OCI-LY7 (cell line): ENCODE data around the gene PIBF1. TPM values are rescaled to one million over a fixed set of nuclear protein-coding genes. Genes with fewer than 3 reads are reported as not detected.

Experiments used
- BruUV-seq: library from RNA; stranded (reverse); fragments of 400-500 nt; replicated peaks from 2 replicates; lab custom pipeline; 2021; lab: Mats Ljungman, UMichigan
- CTCF ChIA-PET: fragments of 300-600 bp; sonication (Branson Sonifier 250); formaldehyde crosslinking; loops from one replicate; lab custom pipeline; 2022; ENCODE audit warnings: antibody characterized with exemption; ENCODE audit not compliant: unreplicated experiment; lab: Charles Lee
- POLR2A ChIA-PET: fragments of 300-600 bp; sonication (Branson Sonifier 250); formaldehyde crosslinking; loops from one replicate; lab custom pipeline; 2022; ENCODE audit warnings: antibody characterized with exemption; lab: Charles Lee
- DNase-seq: peaks from one replicate; pipeline ENCODE4 v3.0.0-alpha.2; 2015; ENCODE audit warnings: low spot score
- H2AFZ ChIP-seq: fragments of 200-600 bp; sonication (generic), shearing (Covaris generic); 2 replicates; pipeline ENCODE4 v1.6.1; 2014; ENCODE audit warnings: mild to moderate bottlenecking, antibody characterized with exemption, low read length, moderate library complexity
- H3K27ac ChIP-seq: fragments of 200-600 bp; sonication (generic); 2 replicates; pipeline ENCODE4 v1.5.1; 2014; ENCODE audit warnings: mixed run types, low read depth, mild to moderate bottlenecking, moderate library complexity, low read length, inconsistent platforms; ENCODE audit not compliant: poor library complexity, severe bottlenecking
- H3K36me3 ChIP-seq: fragments of 200-600 bp; sonication (generic); 2 replicates; pipeline ENCODE4 v1.6.1; 2014; ENCODE audit warnings: mild to moderate bottlenecking, antibody characterized with exemption, low read length, moderate library complexity, mixed read lengths; ENCODE audit not compliant: insufficient read depth
- H3K4me1 ChIP-seq: fragments of 200-600 bp; sonication (generic); 2 replicates; pipeline ENCODE4 v1.5.1; 2014; ENCODE audit warnings: mild to moderate bottlenecking, low read length; ENCODE audit not compliant: insufficient read depth, poor library complexity, severe bottlenecking
- H3K4me2 ChIP-seq: fragments of 200-600 bp; sonication (generic); 2 replicates; pipeline ENCODE4 v1.6.1; 2014; ENCODE audit warnings: mild to moderate bottlenecking, low read length
- H3K4me3 ChIP-seq: fragments of 200-600 bp; sonication (generic); 2 replicates; pipeline ENCODE4 v1.5.1; 2014; ENCODE audit warnings: mild to moderate bottlenecking, low read depth, low read length; ENCODE audit not compliant: poor library complexity, severe bottlenecking
- H3K79me2 ChIP-seq: fragments of 200-600 bp; sonication (generic); 2 replicates; pipeline ENCODE4 v1.6.1; 2016; ENCODE audit warnings: low read depth, mild to moderate bottlenecking, low read length, moderate library complexity, mixed read lengths; ENCODE audit not compliant: insufficient read depth
- H3K9me2 ChIP-seq: fragments of 200-600 bp; sonication (generic); 2 replicates; pipeline ENCODE4 v1.6.1; 2016; ENCODE audit warnings: mild to moderate bottlenecking, low read length, mixed read lengths; ENCODE audit not compliant: insufficient read depth
- H3K9me3 ChIP-seq: fragments of 200-600 bp; sonication (generic); 2 replicates; pipeline ENCODE4 v1.6.1; 2014; ENCODE audit warnings: mild to moderate bottlenecking, mixed run types, low read length, mixed read lengths
- H4K20me1 ChIP-seq: fragments of 200-600 bp; sonication (generic); 2 replicates; pipeline ENCODE4 v1.6.1; 2014; ENCODE audit warnings: mild to moderate bottlenecking, antibody characterized with exemption, low read length, moderate library complexity, mixed read lengths; ENCODE audit not compliant: insufficient read depth
- CTCF ChIP-seq: fragments of 200-600 bp; sonication (generic); conservative IDR thresholded peaks from 2 replicates; pipeline ENCODE4 v1.5.1; 2014; ENCODE audit warnings: mild to moderate bottlenecking, antibody characterized with exemption, low read length, moderate library complexity, mixed read lengths
- EZH2phosphoT487 ChIP-seq: fragments of 200-600 bp; sonication (generic); IDR thresholded peaks from 2 replicates; pipeline ENCODE4 v1.6.1; 2018; ENCODE audit warnings: low read depth, borderline replicate concordance, mild to moderate bottlenecking, mixed run types, antibody characterized with exemption, low read length, moderate library complexity, mixed read lengths
- intact Hi-C: fragments of 100-400 bp; cut with micrococcal nuclease; formaldehyde crosslinking; loops from one replicate; pipeline ENCODE4 v1.10.0; 2022; ENCODE audit not compliant: unreplicated experiment
- total RNA-seq, 2 experiments: library from RNA; depleted of rRNA in 1 of 2; stranded (reverse); fragments of >200 nt in 1 of 2; shearing (Covaris generic) in 1 of 2; gene quantifications; 2 replicates each; pipeline ENCODE4 v1.2.3, GENCODE V29; 2014 to 2022

Gene PIBF1
- total RNA-seq, 2 experiments from 2014 or later, result 23.2 to 33.7 TPM

DNA sequence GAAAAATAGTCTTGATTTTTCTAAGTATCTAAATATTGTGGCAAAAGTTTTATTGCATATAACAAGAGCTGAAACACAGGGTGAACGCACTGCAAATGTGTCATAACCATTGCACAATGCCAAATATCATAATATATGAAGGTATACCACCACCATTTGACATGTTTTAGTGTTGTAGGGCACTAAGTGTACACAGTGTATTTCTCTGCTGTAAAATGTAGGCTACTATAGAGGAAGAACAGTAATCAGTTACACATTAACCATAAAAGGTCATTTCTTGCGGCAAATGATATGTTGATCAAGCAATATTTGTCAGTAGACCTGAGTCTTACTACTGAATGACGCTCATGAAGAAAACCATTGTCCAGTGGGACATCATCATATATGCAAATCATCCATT lies 258.6 kb downstream of the PIBF1 start:
- Histone ChIP-seq H3K36me3 (no peaks in the 10 kb centered on the region), H2AFZ (no peak overlapping the region), H3K27ac (no peak overlapping the region), H4K20me1 (no peaks in the 10 kb centered on the region), H3K9me2 (no peaks in the 10 kb centered on the region), H3K4me1 (no peaks in the 10 kb centered on the region), H3K79me2 (no peaks in the 10 kb centered on the region), H3K4me3 (no peak overlapping the region), H3K4me2 (no peak overlapping the region), H3K9me3 (no peaks in the 10 kb centered on the region)
- no TSS peak for BruUV-seq
- POLR2A ChIA-PET, result interaction anchor here (0.6 kb wide), 2 partner anchors 42 to 614 kb away, joined by 3 to 4 read pairs; no protein-coding TSS in a partner anchor
- TF ChIP-seq CTCF (no peak), EZH2phosphoT487 (no peak)
- CTCF ChIA-PET, result no interaction called here
- DNase-seq, result no peak
- intact Hi-C loops, result no loop called here

- no peaks in the 10 kb centered on the region for H3K9me3 ChIP-seq
- intact Hi-C loops, result no loop called here
Observed at GRCh38 chr13:73040968-73041596, 259.1 kb downstream of the PIBF1 start.

More at GRCh38 chr13:73040968-73041596, 259.1 kb downstream of the PIBF1 start:
- POLR2A ChIA-PET, result interaction anchor here (0.6 to 0.8 kb wide), 2 partner anchors 45 to 212 kb away, joined by 3 to 9 read pairs; no protein-coding TSS in a partner anchor
- H4K20me1 ChIP-seq, result no peaks in the 10 kb centered on the region
- no peak overlapping the region for H3K4me2 ChIP-seq
- H3K79me2 ChIP-seq, result no peaks in the 10 kb centered on the region
- TF ChIP-seq CTCF, result no peak
- CTCF ChIA-PET, result no interaction called here
- no peaks in the 10 kb centered on the region for H3K4me1 ChIP-seq
- H3K36me3 ChIP-seq, result no peaks in the 10 kb centered on the region
- H3K4me3 ChIP-seq, result no peak overlapping the region
- BruUV-seq, result no TSS peak
- H2AFZ ChIP-seq, result no peak overlapping the region
- H3K9me2 ChIP-seq, result no peaks in the 10 kb centered on the region
- DNase-seq, result no peak
- H3K27ac ChIP-seq, result no peak overlapping the region
